H1 (cell line): Measurements from ENCODE around the gene MAFF. TPM values are rescaled to one million over a fixed set of nuclear protein-coding genes. Genes with fewer than 3 reads are reported as not detected.

Experiments
- HDAC2 ChIP-seq, 2 experiments: fragments of 300-600 bp in 1 of 2; sonication (generic) in 1 of 2; IDR thresholded peaks; 2 replicates each; pipeline ENCODE4 v1.6.1; 2011 to 2012; ENCODE audit warnings: low read depth in 2 of 2, low read length in 2 of 2, mild to moderate bottlenecking in 2 of 2, moderate library complexity in 2 of 2, borderline replicate concordance in 1 of 2, inconsistent platforms in 1 of 2
- polyA plus RNA-seq, 7 experiments: library from polyadenylated mRNA; depleted of rRNA in 3 of 7; stranded (reverse) in 5 of 7; unstranded in 2 of 7; fragments of >200 nt in 5 of 7; fragments of 200-250 nt in 2 of 7; gene quantifications; 1 replicate in 5 of 7; 2 replicates in 1 of 7; 4 replicates in 1 of 7; pipeline versions ENCODE4 v1.2.1 to v1.2.3, GENCODE V29; 2011 to 2013; ENCODE audit warnings: missing spikeins in 2 of 7, mixed read lengths in 2 of 7
- total RNA-seq: library from RNA; stranded (reverse); fragmentation: NEBNext Ultra II Directional; extraction: Animal tissue kit (Norgen Biotek cat#: 25700); gene quantifications from 2 replicates; pipeline ENCODE4 v1.2.1, GENCODE V29; 2021

Gene MAFF
- total and polyA plus RNA-seq, 2 of the 8 experiments (the other 6 are each of a cell fraction or from before 2014, with no cell fraction given) = 1.5 to 6.3 TPM

DNA sequence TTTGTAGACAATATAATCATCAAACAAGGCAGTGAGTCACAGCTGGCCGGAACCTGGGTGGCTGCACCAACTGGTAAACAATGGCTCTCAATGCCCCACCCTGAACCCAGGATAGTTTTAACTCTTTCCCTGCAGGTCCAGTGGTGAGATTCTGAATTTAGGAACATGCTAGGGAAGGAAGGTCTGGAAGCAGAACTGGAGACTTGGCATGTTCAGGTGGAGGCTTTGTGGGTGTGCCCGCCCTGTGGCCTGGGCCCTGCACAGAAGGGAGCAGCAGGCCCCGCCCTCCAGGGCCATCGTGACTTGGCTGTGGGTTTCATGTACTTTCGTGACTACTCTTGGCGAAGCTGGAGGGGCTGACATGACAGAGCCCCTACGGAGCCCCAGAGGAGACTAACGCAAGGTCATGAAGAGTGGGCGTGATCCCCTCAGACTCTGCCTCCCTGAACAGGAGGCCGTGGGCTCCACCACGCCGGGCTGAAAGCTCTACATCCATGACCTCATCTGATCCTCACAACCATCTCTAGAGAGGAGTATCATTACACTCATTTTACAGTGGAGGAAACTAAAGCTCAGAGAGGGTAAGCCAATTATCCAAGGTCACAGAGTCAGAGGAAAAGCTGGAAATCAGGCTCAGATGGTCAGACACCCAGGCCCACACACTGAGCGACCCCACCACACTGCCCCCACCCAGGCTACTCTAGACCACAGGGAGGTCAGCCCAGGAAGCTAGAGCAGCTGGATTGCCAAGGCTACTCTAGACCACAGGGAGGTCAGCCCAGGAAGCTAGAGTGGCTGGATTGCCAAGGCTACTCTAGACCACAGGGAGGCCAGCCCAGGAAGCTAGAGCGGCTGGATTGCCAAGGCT is 27.3 kb downstream of the MAFF start (continued):
- TF ChIP-seq HDAC2 (IDR thresholded peaks at IDR 0.05; ENCODE audit: borderline replicate concordance in 1 of 2, low read depth in 2 of 2, low read length in 2 of 2) = no peak
